Chondrocyte (in vitro differentiated cells): ENCODE data around the gene ZDHHC6. TPM values are rescaled to one million over a fixed set of nuclear protein-coding genes. Genes with fewer than 3 reads are reported as not detected.
"Not testable (repeated sequence)": the region's sequence is repeated elsewhere in the genome, so short reads cannot be mapped to it uniquely, and the experiment has no call there.

Source experiments
- DNase-seq: peaks from one replicate; pipeline ENCODE4 v3.0.0; 2021; ENCODE audit warnings: mixed read lengths, low spot score
- H3K27ac Mint-ChIP-seq: one replicate; pipeline ENCODE4 v1.8.0; 2021; ENCODE audit warnings: mild to moderate bottlenecking, moderate library complexity, mixed read lengths; ENCODE audit not compliant: unreplicated experiment
- H3K27me3 Mint-ChIP-seq: 2 replicates; pipeline ENCODE4 v1.8.0; 2021; ENCODE audit warnings: low read depth, mixed read lengths
- H3K36me3 Mint-ChIP-seq: 2 replicates; pipeline ENCODE4 v1.8.0; 2021; ENCODE audit warnings: low read depth, mixed read lengths
- H3K4me1 Mint-ChIP-seq: 2 replicates; pipeline ENCODE4 v1.8.0; 2021; ENCODE audit warnings: low read depth, mild to moderate bottlenecking, mixed read lengths
- H3K4me3 Mint-ChIP-seq: one replicate; pipeline ENCODE4 v1.8.0; 2021; ENCODE audit warnings: mild to moderate bottlenecking, moderate library complexity, mixed read lengths; ENCODE audit not compliant: unreplicated experiment
- H3K9me3 Mint-ChIP-seq: 2 replicates; pipeline ENCODE4 v1.8.0; 2021; ENCODE audit warnings: low read depth, mixed read lengths
- total RNA-seq: library from RNA; stranded (reverse); gene quantifications from 3 replicates; pipeline ENCODE4 v1.2.1, GENCODE V29; 2021
- TF ChIP-seq, protein P1 (sequence below): fragments of 200-600 bp; sonication (generic); IDR thresholded peaks from 2 replicates; pipeline ENCODE4 v1.5.0; 2021; ENCODE audit warnings: antibody characterized with exemption, mild to moderate bottlenecking, moderate library complexity

Gene ZDHHC6
- total RNA-seq, 1 donor from 2014 or later = 23.4 TPM

DNA sequence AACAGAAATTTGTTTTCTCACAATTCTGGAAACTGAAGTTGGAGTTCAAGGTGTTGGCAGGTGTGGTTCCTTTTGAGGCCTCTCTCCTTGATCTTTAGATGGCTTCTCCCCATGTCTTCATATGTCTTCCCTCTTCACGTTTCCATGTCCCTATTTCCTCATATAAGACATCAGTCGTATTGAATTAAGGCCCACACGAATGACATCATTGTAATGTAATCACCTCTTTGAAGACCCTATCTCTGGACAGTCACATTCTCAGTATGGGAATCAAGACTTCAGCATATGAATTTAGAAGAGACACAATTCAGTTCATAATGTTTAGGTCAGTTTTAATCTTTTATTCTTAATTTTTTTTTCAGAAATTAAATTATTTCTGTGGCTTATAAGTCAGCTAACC, 20.1 kb upstream of the ZDHHC6 start:
- Mint-ChIP-seq H3K36me3 (peaks cover 16% of the 10 kb centered on the region), H3K4me3 (no peak overlapping the region), H3K27ac (no peak overlapping the region), H3K27me3 (no peaks in the 10 kb centered on the region), H3K4me1 (peaks cover 2% of the 10 kb centered on the region), H3K9me3 (peaks cover 5% of the 10 kb centered on the region)
- no peak for DNase-seq
- TF ChIP-seq, protein P1, sequence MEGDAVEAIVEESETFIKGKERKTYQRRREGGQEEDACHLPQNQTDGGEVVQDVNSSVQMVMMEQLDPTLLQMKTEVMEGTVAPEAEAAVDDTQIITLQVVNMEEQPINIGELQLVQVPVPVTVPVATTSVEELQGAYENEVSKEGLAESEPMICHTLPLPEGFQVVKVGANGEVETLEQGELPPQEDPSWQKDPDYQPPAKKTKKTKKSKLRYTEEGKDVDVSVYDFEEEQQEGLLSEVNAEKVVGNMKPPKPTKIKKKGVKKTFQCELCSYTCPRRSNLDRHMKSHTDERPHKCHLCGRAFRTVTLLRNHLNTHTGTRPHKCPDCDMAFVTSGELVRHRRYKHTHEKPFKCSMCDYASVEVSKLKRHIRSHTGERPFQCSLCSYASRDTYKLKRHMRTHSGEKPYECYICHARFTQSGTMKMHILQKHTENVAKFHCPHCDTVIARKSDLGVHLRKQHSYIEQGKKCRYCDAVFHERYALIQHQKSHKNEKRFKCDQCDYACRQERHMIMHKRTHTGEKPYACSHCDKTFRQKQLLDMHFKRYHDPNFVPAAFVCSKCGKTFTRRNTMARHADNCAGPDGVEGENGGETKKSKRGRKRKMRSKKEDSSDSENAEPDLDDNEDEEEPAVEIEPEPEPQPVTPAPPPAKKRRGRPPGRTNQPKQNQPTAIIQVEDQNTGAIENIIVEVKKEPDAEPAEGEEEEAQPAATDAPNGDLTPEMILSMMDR = no peak

DNA sequence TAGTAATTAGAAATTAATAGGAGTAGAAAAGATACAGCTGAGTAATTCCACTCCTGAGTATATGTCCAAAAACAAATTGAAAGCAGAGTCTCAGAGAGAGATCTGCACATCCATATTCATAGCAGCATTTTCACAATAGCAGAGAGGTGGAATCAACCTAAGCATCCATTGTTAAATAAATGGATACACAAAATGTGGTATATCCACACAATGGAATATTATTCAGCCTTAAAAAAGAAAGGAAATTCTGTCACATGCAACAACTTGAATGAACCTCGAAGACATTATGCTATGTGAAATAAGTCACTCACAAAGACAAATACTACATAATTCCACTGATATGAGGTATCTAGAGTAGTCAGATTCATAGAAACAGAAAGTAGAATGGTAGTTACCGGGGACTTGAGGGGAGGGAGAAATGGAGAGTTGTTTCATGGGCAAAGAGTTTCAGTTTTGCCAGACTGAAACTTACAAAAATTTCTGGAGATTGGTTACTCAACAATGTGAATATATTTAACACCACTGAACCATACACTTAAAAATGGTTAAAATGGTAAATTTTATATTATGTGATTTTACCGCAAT, 18.7 kb upstream of the ZDHHC6 start:
- TF ChIP-seq, protein P1 = no peak
- no peaks in the 10 kb centered on the region for H3K27me3 Mint-ChIP-seq
- no peak overlapping the region for H3K4me3 Mint-ChIP-seq
- H3K36me3 Mint-ChIP-seq = peaks cover 17% of the 10 kb centered on the region
- H3K27ac Mint-ChIP-seq = no peak overlapping the region
- no peak for DNase-seq
- H3K9me3 Mint-ChIP-seq = peaks cover 5% of the 10 kb centered on the region
- H3K4me1 Mint-ChIP-seq = peaks cover 5% of the 10 kb centered on the region

DNA sequence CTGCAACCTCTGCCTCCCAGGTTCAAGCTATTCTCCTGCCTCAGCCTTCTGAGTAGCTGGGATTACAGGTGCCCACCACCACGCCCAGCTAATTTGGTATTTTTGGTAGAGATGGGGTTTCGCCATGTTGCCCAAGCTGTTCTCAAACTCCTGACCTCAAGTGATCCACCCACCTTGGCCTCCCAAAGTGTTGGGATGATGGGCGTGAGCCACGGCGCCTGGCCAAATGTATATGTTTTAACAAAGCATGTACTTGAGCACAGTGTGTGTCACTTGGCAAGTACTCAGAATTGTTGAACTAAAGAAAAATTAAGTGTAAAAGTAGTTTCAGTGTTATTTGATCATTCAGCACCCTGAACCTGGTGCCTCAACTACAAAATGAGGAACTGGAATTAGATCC, 17.4 kb upstream of the ZDHHC6 start:
- H3K9me3 Mint-ChIP-seq, H3K27ac Mint-ChIP-seq, DNase-seq, H3K27me3 Mint-ChIP-seq, H3K4me3 Mint-ChIP-seq, H3K4me1 Mint-ChIP-seq: not testable (repeated sequence)
- peaks cover 17% of the 10 kb centered on the region for H3K36me3 Mint-ChIP-seq

DNA sequence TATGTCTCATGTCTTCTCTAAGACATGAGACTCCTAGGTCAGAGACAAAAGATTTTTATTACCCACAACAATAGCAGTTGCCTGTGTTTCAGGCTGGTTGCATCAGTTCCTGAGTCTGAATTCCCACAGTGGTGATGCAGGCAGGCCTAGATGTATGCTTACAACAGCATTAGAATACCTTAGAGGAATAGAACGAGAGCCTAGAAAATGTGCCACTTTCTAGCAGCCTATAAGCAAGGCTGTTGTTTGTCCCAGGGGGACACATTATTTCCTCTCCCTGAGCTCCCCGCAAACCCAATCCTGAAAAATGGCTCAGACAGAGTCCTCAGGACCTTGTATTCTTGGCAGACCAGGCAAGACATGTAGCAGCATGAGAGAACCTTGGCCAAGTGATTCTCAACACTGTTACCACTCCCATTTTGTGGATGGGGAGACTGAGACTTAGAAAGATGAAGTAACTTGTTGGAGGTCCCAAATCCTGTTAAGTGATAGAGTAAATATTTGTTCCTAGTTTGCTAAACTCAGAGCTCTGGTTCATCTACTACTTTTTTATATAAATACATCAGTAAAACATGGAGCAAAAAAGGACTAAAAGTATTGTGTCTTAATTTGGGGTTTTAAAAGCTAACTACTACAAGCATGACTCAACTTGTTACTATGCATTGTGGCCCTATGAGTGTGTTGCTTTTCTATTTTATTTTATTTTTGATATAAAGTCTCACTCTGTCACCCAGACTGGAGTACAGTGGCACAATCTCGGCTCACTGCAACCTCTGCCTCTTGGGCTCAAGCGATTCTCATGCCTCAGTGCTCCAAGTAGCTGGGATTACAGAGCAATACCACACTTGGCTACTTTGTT, 14.5 kb upstream of the ZDHHC6 start:
- Mint-ChIP-seq H3K4me3 (no peak overlapping the region), H3K27me3 (no peaks in the 10 kb centered on the region), H3K9me3 (peaks cover 5% of the 10 kb centered on the region), H3K27ac (peak overlapping the region; percentile 79), H3K36me3 (peaks cover 14% of the 10 kb centered on the region), H3K4me1 (peaks cover 8% of the 10 kb centered on the region)
- DNase-seq = no peak
- TF ChIP-seq, protein P1 = no peak

DNA sequence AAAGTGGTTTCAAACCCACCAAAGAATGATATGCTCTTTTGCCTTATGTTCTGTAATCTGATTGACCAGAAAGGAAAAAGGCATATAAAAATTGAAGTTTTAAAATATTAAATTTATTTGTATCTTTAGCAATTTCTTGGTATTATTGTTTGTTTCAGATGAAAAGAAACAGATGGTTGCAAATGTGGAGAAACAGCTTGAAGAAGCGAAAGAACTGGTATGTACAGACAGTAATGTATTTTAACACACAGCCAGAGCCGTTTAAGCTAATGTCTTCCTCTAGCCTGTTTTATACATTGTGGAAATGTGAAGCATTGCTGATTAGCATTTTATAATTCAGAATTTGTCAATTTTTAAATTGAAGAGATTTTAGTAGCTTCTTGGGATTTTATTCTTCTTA, 13.7 kb upstream of the ZDHHC6 start:
- DNase-seq = no peak
- peaks cover 12% of the 10 kb centered on the region for H3K36me3 Mint-ChIP-seq
- H3K27ac Mint-ChIP-seq = no peak overlapping the region
- no peak overlapping the region for H3K4me3 Mint-ChIP-seq
- H3K4me1 Mint-ChIP-seq = peaks cover 8% of the 10 kb centered on the region
- no peaks in the 10 kb centered on the region for H3K27me3 Mint-ChIP-seq
- TF ChIP-seq, protein P1 = no peak
- peaks cover 3% of the 10 kb centered on the region for H3K9me3 Mint-ChIP-seq
